ENCODE measurements around the gene SYNE1.

Gene SYNE1

DNA sequence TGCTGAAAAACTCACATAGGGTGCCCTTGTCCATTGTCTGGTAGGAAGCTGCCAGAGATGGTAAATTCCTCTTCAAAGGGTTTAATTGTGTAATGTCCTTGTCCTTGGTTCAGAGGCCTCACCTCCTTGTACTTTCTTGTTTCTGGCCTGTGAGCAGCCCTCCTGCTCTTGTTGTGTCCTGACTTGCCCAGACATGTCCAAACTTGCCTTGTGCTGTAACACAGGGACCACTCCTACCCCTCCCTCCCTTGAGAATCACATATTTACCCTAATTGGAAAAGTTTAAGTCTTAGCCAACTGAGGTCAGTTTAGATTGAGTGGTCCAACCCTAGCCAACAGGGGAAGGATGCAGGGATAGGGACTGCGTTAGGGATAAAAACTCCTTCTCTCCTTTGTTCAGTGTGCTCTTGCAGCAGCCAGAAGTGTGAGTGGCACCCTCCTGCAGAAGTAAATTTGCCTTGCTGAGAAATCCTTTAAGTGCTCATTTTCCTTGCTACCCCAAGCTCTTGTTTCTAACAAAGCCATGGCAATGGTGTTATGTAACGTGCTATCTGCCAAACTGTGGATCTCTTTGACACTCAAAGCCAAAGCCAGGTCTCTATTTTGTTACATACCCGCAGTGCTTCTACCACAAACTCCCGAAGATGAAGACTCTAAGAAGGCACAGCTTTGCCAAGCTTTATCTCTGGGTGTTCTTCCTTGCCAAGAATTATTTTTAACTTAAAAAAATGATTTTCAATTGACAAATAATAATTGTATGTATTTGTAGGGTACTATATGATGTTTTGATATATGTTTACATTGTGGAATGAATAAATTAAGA is 415.1 kb downstream of the SYNE1 start:
- DNase-seq = no peak

DNA sequence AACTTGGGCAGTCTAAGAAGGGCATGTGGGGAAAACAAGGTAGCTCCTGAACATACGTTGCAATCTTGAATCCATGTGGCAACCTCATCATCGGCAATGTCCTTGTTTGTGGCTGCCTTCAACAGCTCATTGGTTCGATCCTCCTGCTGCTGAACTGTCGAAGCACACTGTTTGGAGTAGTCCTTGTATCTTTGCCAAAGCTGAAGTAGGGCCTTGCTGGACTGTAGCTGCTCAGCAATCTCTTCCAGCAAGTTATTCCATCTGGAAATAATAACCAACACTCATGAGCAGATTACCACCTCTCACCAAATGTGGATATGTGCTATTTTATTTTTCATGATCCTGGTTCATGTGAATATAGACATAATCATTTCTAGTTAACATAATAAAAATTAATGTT is 416.4 kb downstream of the SYNE1 start:
- no peak for DNase-seq

DNA sequence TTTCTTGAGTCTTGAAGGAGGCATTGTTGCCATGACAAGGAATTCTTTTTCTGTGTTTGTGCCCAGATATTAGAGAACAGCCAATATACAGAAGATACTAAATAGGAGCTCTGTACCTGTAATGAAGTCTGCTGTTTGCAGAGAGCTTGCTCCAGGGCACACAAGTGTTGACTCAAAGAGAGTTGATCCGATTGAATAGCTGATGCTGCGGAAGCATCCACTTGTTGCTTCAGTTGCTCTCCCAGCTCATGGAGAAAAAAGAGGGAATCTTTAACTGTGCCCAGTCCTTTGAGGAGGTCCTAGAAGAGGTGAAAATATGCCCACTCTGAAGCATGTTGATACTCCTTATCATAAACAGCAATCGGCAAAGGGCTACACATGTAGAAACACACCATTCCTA is 418.3 kb downstream of the SYNE1 start:
- DNase-seq = no peak

DNA sequence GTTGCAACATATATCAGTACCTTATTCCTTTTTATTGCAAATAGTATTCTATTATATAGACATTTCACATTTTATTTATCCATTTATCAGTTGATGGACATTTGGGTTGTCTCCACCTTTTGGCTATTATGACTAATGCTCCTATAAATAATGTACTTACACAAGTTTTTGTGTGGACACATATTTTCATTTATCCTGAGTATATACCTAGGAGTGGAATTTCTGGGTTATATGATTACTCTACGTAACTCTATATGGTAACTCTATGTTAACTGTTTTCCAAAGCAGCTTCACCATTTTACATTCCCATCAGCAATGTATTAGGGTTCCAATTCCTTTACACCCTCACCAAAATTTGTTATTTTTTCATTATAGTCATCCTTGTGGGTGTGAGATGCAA is 424.7 kb downstream of the SYNE1 start:
- DNase-seq = no peak

DNA sequence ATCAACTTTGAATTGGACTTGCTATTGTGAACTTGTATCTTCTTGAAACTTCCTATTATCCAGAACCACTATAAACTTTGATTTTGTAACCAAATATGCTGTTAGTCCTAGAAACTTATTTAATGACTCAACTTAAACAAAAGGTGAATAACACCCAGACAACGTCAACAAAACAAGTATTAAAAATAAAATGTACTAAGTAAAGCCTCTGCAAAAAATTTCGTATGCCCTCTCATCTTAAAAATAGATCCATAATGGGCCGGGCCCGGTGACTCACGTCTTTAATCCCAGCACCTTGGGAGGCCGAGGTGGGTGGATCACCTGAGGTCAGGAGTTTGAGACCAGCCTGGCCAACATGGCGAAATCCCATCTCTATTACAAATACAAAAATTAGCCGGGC is 428.0 kb downstream of the SYNE1 start:
- DNase-seq = no peak

- no peak for DNase-seq
These were observed 429.0 kb downstream of the SYNE1 start for GRCh38 chr6:152207915-152208714.

DNA sequence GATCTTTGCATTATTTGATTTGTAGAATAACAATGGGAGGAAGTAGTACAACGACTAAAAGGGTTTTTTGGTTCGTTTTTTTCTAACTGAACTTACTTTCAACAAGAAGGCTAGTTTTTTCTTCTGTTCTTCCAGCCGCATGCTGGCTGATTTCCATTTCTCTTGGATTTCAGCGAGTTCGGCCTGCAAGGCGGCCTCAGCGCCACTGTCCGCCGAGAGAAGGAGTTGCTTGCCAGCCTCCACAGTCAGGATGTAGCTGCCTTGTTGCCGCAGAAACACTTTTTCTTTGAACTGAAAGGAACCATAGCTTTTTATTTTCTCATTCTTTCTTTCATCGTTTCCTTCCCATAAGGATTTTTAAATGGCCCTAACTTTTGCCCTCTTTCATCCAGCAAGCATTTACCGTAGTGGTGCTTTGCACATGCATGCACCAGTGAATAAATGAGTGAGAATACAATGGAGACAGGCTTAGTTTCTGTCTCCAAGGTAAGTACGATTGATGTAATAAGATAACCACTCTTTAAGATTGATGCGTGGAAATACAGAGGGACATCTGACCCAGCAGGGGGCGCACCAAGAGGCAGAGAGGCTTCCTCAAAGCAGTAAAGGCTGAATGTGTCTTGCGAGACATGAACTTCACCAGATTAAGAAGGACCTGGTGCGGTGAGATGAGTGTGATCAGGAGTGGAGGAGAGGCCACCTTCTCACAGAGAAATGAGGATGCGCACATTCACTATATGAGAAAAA is 430.9 kb downstream of the SYNE1 start:
- DNase-seq = peak in 1 of 4 experiments; percentile 17

- no peak for DNase-seq
These were observed 432.6 kb downstream of the SYNE1 start for GRCh38 chr6:152204591-152204990.

GRCh38 chr6:152201120-152201519 is 436.0 kb downstream of the SYNE1 start:
- DNase-seq = no peak

GRCh38 chr6:152195896-152196295 is 441.3 kb downstream of the SYNE1 start:
- DNase-seq = no peak

- no peak for DNase-seq
These were observed 447.4 kb downstream of the SYNE1 start for GRCh38 chr6:152189736-152190135.

- no peak for DNase-seq
These were observed 449.2 kb downstream of the SYNE1 start for GRCh38 chr6:152188011-152188410.

GRCh38 chr6:152186840-152187239 is 450.3 kb downstream of the SYNE1 start:
- DNase-seq = no peak

DNA sequence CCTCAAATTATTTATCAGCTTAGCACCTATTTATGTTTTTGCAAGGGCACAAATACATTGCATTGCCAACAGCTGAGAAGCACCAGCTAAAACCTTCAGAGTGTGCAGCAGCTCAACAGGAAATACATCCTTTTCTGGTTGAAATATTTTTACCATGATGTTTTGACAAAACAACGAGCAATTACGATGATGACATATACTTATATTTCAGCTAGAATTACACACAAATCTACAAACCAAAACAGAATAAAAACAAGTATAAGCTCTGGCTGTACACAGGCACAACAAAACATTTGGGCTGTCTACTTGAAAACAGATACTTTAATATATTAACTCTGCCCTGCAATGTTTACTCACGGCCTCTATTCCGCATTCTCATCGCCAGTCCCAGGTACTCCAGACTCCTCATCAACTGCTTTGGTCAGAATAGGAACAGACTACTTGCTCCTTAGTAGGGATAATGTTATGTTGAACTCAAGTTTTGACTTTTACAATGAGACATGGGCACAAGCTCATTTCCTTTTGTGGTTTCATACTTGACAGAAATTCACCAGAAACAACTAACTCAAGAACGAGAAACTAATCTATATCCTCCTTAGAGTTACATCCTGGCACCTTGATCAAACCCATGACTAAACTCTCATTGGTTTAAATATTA is 452.1 kb downstream of the SYNE1 start:
- no peak for DNase-seq

DNA sequence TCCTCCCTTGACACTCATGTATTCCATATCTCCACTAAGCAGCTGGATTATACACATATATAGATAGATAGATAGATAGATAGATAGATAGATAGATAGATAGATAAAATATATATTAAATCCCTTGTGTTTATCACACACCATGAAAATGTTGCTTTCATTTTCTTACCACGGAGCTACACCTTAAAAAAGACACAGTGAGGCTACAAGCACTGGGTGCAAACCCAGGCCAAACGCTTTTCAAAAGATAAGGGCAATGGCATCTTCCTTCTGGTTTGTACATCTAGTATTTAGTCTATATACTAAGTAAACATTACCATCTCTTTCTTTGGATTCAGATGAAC is 452.6 kb downstream of the SYNE1 start:
- DNase-seq = no peak

DNA sequence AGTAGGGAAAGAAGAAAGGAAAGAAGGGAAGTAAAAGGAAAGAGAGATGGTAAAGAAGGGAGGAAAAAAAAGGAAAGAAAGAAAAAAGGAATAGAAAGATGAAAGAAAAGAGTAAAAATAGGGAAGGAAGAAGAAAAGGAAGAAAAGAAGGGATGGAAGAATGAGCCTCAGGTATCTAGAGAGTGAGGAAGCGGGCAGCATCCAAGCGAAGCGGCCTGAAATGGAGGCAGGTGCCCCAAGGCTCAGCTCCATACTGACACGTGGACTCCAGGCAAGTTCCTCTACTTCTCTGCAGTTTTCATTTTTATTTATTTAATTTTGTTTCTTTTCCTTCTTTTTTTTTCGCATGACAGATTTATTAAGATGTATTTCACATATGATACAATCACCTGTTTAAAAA is 456.6 kb downstream of the SYNE1 start:
- DNase-seq = no peak

DNA sequence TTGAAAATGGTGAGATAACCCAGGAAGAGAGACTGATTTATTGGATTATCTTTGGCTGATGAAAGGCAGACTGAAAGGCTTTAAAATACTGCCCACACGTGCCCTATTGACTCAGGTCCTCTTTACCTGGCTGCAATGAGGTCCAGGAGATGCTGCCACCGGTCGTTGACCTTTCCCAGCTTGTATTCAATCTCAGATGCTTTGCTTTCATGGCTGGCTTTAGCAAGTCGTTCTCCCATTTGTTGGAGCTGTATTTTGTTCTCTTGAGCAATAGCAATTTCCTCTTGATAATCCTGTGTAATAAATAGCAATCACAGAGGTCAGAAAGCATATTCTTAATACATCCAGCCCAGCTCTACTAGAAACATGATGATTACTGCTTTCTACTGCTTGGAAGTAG is 460.9 kb downstream of the SYNE1 start:
- DNase-seq = no peak

DNA sequence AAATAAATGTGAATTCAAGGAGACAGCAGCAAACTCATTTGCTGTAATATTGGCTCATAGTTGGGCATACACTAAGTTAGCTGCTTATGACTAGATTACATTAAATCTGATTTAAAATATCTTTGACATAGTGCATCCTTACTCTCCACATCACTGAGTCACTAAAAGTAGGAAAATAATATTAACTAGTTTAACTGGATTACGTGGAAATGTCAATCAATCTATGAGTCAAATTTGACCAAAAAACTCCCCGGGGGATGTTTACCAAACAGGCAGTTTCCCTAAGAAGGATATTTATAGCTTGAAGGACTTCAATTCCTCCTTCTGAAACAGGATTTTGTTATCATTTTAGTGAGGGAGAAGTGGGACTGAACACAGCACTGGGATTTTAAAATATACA is 463.2 kb downstream of the SYNE1 start:
- no peak for DNase-seq

- no peak for DNase-seq
These were observed 463.8 kb downstream of the SYNE1 start for GRCh38 chr6:152173321-152173720.

DNA sequence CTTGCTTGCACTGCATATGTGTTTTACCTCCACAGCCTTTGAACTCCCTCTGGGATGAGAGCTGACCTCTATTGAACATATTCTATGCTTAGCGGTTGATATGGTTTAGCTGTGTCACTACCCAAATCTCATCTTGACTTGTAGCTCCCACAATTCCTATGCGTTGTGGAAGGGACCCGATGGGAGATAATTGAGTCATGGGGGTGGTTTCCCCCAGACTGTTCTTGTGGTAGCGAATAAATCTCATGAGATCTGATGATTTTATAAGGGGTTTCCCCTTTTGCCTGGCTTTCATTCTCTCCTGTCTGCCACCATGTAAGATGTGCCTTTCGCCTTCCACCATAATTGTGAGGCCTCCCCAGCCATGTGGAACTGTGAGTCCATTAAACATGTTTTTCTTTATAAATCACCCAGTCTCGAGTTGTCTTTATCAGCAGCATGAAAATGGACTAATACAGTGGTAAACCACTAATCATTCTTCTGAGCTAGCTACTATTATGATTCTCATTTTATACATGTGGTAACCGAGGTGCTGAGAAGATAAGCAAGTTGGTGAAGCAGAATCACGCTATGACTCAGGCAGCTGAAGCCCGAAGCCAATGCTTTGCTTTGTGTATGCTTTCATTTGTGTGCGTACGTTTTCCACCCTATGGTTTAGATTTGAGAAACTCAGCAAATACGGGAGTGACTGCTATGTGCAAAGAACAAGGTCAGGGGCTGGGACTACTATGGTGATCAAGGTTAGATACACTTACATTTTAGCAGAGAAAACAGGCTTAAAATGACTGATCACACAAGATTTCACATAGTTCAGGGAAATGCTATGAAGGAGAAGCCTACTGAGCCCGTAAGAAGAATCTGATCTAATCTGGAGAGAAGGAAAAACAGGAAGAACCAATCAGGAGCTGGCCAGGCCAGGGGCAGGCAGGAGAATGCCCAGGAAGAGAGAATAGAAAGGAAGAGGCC is 466.2 kb downstream of the SYNE1 start:
- peak in 3 of 4 experiments; percentile 10 to 31 (median 12) for DNase-seq

- no peak for DNase-seq
These were observed 466.9 kb downstream of the SYNE1 start for GRCh38 chr6:152170313-152170701.
